ENCODE measurements around the gene PLA2G2A.
"Not testable (repeated sequence)": the region's sequence is repeated elsewhere in the genome, so short reads cannot be mapped to it uniquely, and the experiment has no call there.

Gene PLA2G2A, protein sequence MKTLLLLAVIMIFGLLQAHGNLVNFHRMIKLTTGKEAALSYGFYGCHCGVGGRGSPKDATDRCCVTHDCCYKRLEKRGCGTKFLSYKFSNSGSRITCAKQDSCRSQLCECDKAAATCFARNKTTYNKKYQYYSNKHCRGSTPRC

DNA sequence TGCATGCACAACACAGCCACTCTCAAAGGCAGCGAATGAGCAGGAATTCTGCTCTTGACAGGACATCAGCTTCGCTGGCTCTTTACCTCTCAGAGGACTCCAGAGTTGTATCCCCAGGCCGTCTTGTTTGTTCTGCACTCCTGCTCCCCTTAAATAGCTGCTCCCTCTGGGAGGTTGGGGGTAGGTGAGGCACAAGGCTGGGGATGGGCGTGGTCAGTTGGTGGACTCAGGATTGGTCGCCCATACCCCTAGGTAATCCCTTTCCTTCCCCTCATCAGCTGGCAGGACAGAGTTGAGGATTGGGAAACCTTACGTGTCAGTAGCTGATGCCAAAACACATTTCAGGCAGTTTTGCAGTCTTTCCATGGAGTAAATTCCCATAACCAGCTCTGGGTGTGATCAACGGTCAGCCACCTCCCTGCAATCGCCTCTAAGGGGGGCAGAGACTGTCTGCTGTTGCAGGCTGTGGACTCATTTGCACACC lies at the start of gene PLA2G2A:
Gene PLA2G2A, minus strand, starts transcription at position 125 of the 484 bp plus-strand sequence. CDS start 845 bp downstream, outside the sequence.
- DNase-seq: no peak

DNA sequence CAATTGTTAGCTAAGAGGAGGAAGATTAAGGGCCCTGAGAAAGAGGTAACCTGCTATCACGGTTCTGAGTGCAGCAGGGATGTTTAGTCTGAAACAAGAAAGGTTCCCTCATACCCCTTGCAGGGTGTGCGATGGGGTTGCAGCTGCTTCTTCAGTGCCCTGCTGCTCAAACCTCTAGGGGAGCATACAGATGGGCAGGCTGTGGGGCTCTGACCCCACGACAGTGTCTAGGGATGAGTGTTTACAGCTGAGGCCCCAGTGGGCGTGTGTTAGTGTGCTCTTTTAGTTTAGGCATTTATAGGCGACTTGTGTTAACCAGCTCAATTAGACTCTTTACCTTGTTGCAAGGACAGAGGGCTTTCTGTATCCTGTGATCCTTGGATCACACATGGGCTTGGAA lies 49.3 kb upstream of the PLA2G2A start:
- DNase-seq: no peak

DNA sequence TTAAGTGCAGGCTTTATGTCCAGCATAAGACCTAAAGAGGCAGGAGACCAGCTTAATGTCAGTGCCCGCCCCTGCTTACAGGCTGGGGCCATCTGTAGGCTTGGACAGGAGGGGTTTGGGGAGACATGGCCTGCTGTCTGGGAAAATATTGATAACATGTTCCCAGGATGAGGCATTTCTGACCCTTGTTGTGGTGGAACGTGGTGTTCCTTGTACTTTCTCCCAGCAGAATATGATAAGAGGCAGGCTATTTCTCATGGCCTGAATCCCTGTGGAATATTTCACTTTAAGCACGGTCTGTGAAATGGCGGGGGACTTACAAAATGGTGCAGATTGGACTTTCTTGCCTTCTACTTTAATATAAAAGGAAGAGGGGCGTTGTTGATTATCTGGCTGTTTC lies 48.7 kb upstream of the PLA2G2A start:
- no peak for DNase-seq

DNA sequence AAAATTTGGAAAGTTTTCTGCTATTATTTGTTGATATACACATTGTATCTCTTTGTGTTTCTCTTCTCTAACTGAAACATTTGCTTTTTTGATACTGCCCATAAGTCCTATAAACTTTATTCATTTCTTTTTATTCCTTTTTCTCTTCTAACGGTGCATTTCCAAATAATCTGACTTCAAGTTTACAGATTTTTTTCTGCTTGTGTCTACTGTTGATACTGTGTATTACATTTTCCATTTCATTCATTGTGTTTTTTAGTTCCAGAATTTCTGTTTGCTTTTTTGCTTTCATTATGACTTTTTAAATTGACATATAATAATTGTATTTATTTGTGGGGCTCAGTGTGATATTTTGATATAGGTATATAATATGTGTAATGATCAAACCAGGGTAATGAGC lies 38.3 kb upstream of the PLA2G2A start:
- DNase-seq: no peak

DNA sequence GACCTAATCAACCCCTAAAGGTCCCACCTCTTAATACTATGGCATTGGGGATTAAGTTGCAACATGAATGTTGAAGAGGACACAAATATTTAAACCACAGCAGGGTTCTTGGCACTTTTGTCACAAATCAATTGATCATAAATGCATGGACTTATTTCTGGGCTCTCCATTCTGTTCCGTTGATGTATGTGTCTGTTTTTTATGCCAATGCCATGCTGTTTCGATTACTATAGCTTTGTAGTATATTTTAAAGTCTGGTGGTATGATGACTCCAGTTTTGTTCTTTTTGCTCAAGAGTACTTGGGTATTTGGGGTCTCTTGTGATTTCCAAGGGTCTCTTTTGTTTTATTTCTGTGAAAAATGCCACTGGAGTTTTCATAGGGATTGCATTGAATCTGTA lies 34.7 kb upstream of the PLA2G2A start:
- DNase-seq: no peak

DNA sequence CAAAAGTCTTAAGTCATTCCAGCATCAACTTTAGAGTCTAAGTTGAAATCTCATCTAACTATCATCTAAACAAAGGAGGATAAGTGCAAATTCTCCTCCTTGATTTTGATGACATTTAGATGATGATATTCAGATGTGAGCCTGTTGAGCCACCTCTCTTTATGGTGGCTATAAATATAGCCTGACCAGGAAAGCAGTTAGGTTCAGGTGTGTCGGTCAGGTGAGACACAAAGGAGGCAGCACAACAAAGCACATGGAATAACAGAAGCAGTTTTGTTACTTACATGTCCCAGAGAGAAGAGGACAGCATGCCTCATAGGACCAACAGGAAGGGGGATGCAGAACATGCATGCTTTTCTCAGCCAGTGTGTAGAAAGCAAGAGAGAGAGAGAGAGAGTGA lies 30.6 kb upstream of the PLA2G2A start:
- no peak for DNase-seq

DNA sequence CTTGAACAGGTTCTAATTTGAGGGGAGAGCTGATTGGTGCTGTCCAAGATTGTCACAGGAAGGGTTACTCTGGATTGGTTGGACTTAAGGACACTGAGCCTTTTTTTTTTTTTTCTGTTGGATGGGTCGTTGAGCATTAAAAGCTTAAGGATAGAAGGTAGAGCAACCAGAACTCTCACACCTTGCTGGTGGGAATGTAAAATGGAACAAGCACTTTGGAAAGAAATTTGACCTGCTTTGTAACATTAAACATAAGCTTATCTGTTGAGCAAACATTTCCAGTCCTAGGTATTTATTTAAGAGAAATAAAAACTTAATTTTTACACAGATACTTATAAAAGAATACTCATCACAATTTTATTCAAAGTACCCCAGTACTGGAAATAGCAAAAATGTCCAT lies 29.8 kb upstream of the PLA2G2A start:
- no peak for DNase-seq

DNA sequence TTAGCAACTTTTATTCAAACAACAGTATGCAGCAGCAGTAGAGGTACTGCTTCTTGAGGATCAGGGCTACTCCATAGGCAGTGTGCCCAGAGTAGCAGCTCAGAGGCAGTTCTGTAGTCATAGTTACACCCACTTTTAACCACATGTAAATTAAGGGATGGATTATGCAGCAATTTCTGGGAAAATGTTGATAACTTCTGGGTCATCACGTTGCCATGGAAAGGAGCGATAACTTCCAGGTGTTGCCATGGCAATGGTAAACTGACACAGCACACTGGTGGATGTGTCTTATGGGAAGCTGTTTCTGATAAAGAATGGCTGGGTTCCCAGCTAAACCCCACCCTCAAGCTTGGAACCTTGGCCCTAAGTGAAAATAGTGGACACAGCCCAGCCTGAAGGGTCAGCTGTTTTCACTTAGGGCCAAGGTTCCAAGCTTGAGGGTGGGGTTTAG lies 29.0 kb upstream of the PLA2G2A start:
- DNase-seq: peak; percentile 17

DNA sequence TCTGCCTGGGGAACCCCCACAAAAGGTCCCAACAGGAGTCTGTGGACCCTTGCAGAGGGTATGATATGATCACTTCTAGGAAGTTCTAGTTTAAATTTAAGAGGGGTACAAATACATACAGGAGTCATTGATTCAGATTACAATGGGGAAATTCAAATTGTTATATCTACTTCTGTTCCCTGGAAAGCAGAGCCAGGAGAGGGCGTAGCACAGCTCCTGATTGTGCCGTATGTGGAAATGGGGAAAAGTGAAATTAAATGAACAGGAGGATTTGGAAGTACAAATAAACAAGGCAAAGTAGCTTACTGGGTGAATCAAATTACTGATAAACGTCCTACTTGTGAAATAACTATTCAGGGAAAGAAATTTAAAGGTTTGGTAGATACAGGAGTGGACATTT lies 19.4 kb upstream of the PLA2G2A start:
- not testable (repeated sequence) for DNase-seq

DNA sequence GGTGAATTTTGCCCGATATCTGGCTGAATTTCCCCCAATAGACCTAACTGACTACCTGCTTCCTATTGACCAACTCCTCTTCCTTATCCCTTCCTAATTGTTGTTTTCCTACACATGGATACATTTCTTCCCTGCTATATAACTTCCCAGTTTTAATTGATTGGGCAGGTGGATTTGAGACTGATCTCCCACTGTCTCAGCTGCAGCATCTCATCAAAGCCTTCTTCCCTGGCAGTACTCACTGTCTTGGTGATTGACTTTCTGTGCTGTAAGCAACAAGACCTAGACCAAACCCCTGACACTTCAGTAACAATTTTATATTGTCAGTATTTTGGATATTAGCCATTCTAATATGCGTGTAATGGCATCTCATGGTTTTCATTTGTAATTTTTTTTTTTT lies 11.3 kb upstream of the PLA2G2A start:
- DNase-seq: no peak

DNA sequence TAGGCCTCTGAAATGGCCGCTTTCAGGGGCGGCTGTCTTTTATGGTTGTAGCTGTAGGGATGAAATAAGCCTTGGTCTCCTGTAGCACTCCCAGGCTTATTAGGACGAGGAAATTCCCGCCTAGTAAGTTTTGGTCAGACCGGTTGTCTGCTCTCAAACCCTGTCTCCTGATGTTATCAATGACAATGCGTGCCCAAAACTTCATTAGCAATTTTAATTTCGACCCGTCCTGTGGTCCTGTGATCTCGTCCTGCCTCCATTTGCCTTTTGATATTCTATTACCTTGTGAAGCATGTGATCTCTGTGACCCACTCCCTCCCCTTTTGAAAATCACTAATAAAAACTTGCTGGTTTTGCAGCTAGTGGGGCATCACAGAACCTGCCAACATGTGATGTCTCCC lies 10.8 kb upstream of the PLA2G2A start:
- DNase-seq: not testable (repeated sequence)

DNA sequence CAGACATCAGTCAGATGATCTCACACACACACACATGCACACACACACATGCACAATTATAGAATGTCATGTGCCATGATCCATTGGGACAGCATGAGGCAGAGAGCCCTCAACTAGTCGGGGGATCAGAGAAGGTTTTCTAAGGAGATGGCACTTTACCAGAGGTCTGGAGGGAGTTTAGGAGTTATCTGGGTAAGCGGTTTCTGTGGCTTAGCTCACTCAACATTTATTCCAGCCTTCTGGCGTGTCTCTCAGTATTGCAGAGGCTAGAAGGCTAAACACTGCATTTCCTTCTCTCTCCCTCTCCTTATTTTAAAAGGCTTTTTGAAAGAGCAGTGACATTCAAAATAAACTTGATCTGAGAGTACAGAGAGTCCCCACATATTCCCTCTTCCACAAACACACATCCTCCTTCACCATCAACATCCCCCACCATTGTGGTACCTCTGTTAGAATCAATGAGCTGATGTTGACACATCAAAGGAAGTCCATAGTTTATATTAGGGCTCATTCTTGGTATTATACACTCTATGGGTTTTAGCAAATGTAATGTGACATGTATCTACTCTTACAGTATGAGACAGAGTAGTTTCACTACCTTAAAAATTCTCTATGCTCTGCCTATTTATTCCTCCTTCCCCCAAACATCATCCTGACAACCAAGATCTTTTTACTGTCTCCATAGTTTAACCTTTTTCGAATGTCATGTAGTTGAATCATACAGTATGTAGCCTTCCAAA lies 9.0 kb upstream of the PLA2G2A start:
- DNase-seq: no peak

DNA sequence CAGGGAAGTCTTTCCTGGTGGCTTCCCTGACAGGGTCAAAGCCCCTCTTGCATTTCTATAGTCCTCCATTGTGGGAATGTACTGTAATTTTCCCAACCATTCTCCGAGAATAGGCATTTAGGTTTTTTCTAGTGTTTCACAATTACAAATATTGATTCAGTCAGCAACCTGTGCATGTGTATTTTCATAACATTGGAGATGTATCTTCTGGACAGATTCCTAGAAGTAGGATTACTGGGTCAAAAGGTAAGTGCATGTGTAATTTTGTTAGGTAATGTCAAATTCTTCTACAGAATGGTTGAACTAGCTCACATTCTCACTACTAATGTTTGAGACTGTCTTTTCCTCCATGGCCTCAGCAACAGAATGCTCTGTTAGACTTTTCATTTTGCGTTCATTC lies 8.3 kb upstream of the PLA2G2A start:
- no peak for DNase-seq

DNA sequence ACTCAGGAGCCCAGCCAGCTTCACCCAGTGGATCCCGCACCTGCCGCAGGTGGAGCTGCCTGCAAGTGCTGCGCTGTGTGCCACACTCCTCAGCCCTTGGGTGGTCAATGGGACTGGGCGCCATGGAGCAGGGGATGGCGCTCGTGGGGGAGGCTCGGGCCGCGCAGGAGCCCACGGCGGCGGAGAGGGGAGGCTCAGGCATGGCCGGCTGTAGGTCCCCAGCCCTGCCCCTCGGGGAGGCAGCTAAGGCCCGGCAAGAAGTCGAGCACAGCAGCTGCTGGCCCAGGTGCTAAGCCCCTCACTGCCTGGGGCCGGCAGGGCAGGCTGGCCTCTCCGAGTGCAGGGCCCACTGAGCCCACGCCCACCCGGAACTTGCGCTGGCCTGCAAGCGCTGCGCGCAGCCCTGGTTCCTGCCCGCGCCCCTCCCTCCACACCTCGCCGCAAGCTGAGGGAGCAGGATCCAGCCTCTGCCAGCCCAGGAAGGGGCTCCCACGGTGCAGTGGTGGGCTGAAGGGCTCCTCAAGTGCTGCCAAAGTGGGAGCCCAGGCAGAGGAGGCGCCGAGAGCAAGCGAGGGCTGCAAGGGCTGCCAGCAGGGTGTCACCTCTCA lies 5.1 kb upstream of the PLA2G2A start:
- not testable (repeated sequence) for DNase-seq

DNA sequence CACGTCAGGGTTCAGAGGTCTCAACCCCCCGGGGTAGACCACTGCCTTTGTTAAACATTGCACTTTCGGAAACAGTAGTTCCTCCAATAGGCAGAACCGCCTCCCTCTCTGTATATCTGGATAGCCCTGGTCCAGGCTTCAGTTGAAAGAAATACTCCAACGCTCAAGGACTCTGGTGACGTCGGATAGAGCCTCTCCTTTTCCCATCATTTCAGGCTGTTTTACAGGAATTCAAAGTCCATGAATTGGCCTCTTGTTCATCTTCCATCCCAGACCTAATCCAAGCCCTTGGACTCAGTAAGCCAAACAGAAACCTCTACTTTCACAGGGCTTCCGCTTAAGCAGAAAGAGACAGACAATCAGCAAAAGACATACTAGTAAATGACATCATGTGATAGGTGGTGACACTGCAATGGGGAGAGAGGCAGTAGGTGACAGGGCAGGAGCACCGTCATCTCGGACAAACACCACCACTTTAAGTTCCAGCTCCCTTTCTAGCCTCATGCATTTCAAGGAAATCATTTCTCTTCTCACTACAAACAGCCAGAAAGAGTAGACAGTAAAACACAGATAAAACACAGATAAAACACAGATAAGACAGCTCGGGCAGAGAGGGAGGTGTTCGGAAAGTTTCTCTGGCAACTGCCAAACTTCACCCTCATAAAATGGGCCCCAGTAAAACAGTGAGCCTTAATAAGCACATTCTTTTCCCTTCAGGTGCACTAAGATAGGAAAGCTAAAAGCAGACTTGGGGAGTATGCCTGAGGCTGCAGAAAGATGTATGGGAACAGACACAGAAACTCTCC lies 2.3 kb upstream of the PLA2G2A start:
- DNase-seq: no peak

DNA sequence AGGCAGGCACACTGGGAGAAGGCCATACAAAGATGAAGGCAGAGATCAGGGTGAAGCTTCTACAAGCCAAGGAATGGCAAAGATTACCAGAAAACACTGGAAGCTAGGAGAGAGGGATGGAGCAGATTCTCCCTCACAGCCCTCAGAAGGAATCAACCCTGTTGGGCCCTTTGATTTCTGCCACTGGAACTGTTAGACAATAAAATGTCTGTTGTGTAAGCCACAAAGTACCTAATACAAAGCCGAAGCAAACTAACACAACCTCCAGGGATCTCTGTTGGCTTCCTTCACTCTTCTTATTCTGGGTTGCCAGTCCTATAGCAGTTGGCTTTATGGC lies 1.7 kb upstream of the PLA2G2A start:
- no peak for DNase-seq

DNA sequence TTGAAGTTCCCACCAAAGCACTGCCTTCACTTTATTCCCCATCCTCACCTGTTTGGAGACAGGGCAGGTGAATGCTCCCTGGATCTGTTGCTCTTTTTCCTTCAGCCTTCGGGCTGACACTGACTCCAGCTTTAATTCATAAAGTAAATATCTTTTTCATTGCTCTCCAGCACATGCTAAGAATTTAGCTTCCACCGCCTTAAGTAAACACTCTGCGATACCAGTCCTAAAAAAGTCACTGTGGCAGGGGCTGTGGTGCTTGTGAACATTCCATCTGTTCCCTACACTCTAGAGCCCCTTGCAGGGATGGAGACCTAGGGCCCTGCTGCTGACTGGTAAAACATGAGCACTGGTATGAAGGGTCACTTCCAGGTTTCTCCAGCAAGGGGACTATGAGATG lies 896 bp upstream of the PLA2G2A start:
- DNase-seq: no peak

DNA sequence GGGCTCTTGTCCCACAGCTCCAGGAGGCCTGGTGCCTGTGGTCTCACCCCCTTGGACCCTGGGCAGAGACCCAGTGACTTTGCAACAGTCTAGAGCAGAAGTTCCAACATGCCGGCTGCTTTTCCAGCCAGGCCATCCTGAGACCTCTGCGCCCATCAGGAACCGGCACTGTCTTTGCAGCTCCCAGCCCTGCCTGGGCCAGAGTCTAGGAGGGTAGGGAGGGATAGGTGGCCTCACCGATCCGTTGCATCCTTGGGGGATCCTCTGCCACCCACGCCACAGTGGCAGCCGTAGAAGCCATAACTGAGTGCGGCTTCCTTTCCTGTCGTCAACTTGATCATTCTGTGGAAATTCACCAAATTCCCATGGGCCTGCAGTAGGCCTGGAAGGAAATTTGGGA lies 1.3 kb downstream of the PLA2G2A start:
- DNase-seq: no peak

DNA sequence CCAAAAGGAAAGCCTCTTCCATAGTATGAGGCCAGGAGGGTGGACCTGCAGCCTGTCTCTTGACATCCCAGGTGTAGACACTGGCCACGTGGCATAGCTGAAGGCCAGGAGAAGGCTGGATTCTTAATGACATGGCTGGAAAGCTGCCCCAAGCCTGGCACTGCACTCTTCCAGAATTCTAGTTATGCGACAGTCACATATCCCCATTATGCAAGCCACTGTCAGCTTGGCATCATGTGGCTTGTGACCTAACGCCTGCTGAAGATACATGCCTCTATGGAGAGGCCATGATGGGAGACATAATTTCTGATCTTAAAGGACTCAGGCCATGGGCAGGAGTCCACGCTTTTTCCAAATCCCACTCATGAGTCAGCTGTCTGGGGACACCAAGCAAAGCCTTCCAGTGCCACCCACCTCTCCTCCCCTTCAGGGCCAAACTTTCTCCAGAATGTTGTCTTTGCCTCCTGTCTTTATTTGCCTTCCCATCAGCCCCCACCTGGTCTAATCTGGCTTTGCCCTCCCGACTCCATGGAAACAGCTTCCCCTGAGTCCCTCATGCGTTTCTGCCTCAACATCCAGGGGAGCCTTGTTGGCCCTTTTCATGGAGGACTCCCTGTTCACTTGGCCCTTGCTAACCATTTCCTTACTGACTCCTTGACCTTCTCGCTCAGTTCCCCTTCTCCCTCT lies 3.0 kb downstream of the PLA2G2A start:
- no peak for DNase-seq

DNA sequence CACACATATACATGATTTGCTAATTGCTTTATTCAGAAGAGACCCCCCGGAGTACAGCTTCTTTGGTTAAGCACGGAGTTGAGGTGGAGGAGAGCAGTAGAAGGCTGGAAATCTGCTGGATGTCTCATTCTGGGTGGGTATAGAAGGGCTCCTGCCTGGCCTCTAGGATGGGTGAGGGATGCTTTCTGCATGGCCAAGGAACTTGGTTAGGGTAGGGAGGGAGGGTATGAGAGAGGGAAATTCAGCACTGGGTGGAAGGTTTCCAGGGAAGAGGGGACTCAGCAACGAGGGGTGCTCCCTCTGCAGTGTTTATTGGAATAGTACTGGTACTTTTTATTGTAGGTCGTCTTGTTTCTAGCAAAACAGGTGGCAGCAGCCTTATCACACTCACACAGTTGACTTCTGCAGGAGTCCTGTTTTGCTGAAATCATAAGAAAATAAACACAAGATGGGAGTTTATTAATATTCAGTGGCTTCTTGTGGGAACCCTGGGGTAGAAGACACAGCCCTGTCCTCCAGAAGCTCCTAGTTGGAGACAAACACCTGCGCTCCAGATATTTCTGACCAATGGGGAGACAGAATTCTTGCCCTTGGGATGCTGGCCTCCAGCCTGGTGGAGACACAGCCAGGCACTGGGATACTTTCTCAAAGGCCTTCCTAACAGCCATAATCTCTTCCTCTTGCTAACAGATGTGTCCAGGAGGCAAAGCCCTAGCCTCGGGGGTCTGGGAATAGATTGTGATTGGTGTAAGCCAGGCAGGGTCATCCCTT lies 3.8 kb downstream of the PLA2G2A start:
- no peak for DNase-seq

DNA sequence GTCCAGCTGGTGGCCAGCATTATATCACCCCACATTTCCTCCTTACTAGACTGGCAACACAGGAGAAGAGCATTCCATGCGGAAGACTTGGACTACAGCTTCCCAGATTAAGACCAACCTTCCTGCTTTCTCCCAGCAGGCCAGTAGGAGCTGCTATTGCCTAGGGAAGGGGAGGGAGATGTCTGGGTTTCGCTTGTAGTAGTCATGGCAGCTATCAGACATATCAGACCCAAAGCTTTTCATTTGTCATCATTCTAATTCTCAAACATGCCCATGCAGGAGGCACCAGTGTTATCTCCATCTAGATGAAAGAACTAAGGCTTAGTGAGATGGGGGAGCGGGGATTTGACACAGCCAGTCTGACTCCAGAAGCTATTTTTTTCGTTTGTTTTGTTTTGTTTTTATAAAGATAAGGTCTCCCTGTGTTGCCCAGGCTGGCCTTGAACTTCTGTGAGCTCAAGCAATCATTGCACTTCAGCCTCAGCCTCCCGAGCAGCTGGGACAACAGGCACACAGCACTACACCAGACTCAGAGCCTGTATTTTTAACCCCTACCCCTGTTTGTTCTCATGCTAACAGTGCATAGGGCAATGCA lies 4.5 kb downstream of the PLA2G2A start:
- DNase-seq: peak; percentile 59

DNA sequence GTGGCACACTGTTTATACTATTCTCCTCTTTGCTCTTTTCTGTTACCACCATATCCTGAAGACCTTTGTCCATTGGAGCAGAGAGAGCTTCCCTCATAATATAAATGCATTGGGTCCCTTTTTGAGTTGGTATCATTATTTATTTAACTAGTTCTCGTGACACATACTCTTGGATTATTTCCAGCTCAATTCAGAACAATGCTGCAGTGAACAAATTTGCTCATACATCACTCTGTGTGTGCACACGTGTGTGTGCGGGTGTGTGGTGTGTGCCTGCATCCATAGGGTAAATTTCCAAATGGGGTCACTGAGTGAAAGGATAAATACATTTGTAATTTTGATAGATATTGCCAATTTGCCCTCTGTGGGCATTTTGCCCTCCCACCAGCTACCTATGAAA lies 5.8 kb downstream of the PLA2G2A start:
- DNase-seq: peak; percentile 35

Measured in eye (tissue), 1 donor.